GM18526 (cell line): ENCODE measurements around the gene HDAC1.

ENCODE experiments used
- POLR2A ChIP-seq: IDR thresholded peaks from 3 replicates; pipeline ENCODE4 v1.6.1; 2011; ENCODE audit not compliant: insufficient read length; ENCODE audit errors: extremely low read depth

HDAC1 gene

GRCh38 chr1:32349211-32349708 is 57.4 kb downstream of the HDAC1 start:
- TF ChIP-seq POLR2A = no peak

GRCh38 chr1:32350785-32351398 is 59.0 kb downstream of the HDAC1 start:
- TF ChIP-seq POLR2A = peak; percentile 44

GRCh38 chr1:32351399-32352238 is 59.7 kb downstream of the HDAC1 start:
- peak; percentile 74 for TF ChIP-seq POLR2A

- no peak for TF ChIP-seq POLR2A
Observed at GRCh38 chr1:32352239-32352745, 60.4 kb downstream of the HDAC1 start.

- no peak for TF ChIP-seq POLR2A
Observed at GRCh38 chr1:32352831-32353383, 61.0 kb downstream of the HDAC1 start.

- TF ChIP-seq POLR2A = no peak
Observed at GRCh38 chr1:32353431-32353830, 61.5 kb downstream of the HDAC1 start.

GRCh38 chr1:32353886-32354570 is 62.1 kb downstream of the HDAC1 start:
- no peak for TF ChIP-seq POLR2A

GRCh38 chr1:32356478-32356877 is 64.6 kb downstream of the HDAC1 start:
- TF ChIP-seq POLR2A = no peak

GRCh38 chr1:32357614-32358013 is 65.7 kb downstream of the HDAC1 start:
- TF ChIP-seq POLR2A = no peak

GRCh38 chr1:32358435-32358834 is 66.6 kb downstream of the HDAC1 start:
- no peak for TF ChIP-seq POLR2A

- no peak for TF ChIP-seq POLR2A
Observed at GRCh38 chr1:32361308-32361673, 69.4 kb downstream of the HDAC1 start.

- TF ChIP-seq POLR2A = no peak
Observed at GRCh38 chr1:32361674-32362473, 70.0 kb downstream of the HDAC1 start.

GRCh38 chr1:32362474-32363313 is 70.8 kb downstream of the HDAC1 start, which contains the start of the genes FAM229A and TSSK3:
Gene FAM229A (minus strand): TSS chr1:32362485. CDS start chr1:32362091, 394 bp downstream.
Gene TSSK3 (plus strand): TSS chr1:32362539. CDS start chr1:32362702, 163 bp downstream.
- TF ChIP-seq POLR2A = no peak
